Left ventricle myocardium inferior (tissue), 1 donor: Measurements from ENCODE around the gene MPEG1. TPM values are rescaled to one million over a fixed set of nuclear protein-coding genes. Genes with fewer than 3 reads are reported as not detected.

Source experiments
- DNase-seq: peaks from one replicate; pipeline ENCODE4 v3.0.0-alpha.2; 2020
- H3K27ac ChIP-seq: fragments of 200-600 bp; replicated peaks from 2 replicates; pipeline ENCODE4 v1.8.0; 2021
- H3K27me3 ChIP-seq: fragments of 200-600 bp; 2 replicates; pipeline ENCODE4 v1.8.0; 2021; ENCODE audit warnings: low read depth
- H3K36me3 ChIP-seq: fragments of 200-600 bp; 2 replicates; pipeline ENCODE4 v1.8.0; 2021
- H3K4me1 ChIP-seq: fragments of 200-600 bp; 2 replicates; pipeline ENCODE4 v1.8.0; 2021
- H3K4me3 ChIP-seq: fragments of 200-600 bp; 2 replicates; pipeline ENCODE4 v1.8.0; 2021; ENCODE audit warnings: mild to moderate bottlenecking, moderate library complexity
- H3K9me3 ChIP-seq: fragments of 200-600 bp; replicated peaks from 2 replicates; pipeline ENCODE4 v1.8.0; 2021
- intact Hi-C: fragments of 100-400 bp; cut with micrococcal nuclease; formaldehyde crosslinking; loops from one replicate; pipeline ENCODE4 v1.11.0; 2022
- total RNA-seq: library from RNA; stranded (reverse); fragmentation: NEBNext Ultra II Directional; extraction: Animal tissue kit (Norgen Biotek cat#: 25700); gene quantifications from one replicate; pipeline ENCODE4 v1.2.1, GENCODE V29; 2021
- TF ChIP-seq, protein P1 (sequence below): fragments of 200-600 bp; IDR thresholded peaks from 2 replicates; pipeline ENCODE4 v1.8.0; 2021; ENCODE audit warnings: antibody characterized with exemption, mild to moderate bottlenecking, borderline replicate concordance
- donor health status: DM: no; HTN: yes; CAD: no; lungs with severe emphysema.

Gene MPEG1
- total RNA-seq, 1 donor from 2014 or later: 9.5 TPM

GRCh38 chr11:59259047-59259446 is 46.3 kb upstream of the MPEG1 start:
- TF ChIP-seq, protein P1, sequence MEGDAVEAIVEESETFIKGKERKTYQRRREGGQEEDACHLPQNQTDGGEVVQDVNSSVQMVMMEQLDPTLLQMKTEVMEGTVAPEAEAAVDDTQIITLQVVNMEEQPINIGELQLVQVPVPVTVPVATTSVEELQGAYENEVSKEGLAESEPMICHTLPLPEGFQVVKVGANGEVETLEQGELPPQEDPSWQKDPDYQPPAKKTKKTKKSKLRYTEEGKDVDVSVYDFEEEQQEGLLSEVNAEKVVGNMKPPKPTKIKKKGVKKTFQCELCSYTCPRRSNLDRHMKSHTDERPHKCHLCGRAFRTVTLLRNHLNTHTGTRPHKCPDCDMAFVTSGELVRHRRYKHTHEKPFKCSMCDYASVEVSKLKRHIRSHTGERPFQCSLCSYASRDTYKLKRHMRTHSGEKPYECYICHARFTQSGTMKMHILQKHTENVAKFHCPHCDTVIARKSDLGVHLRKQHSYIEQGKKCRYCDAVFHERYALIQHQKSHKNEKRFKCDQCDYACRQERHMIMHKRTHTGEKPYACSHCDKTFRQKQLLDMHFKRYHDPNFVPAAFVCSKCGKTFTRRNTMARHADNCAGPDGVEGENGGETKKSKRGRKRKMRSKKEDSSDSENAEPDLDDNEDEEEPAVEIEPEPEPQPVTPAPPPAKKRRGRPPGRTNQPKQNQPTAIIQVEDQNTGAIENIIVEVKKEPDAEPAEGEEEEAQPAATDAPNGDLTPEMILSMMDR: no peak
- H3K27ac ChIP-seq: no peak overlapping the region
- no peak for DNase-seq
- intact Hi-C loops: no loop called here
- peaks cover 3% of the 10 kb centered on the region for H3K9me3 ChIP-seq
- no peaks in the 10 kb centered on the region for H3K36me3 ChIP-seq
- no peak overlapping the region for H3K4me3 ChIP-seq
- H3K27me3 ChIP-seq: no peaks in the 10 kb centered on the region
- H3K4me1 ChIP-seq: no peaks in the 10 kb centered on the region

DNA sequence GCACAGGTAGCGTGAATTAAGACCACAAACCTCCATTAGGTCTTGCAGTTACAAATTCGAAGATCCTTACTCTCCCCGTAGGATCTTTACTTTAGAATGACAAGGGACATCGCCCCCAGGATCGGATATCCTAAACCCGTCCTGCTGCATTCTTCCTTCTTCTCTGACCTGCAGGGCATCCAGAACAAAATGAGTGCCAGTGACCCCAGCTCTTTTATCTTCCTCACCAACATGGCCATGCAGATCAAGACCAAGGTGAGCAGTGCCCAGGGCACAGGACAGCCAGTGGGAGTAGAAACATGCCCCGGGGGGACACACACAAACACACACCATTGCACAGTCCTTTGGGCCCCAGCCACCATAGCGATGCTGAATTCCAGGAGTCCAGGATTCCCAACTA is 42.6 kb upstream of the MPEG1 start:
- no peak overlapping the region for H3K4me3 ChIP-seq
- H3K27ac ChIP-seq: no peak overlapping the region
- H3K27me3 ChIP-seq: no peaks in the 10 kb centered on the region
- intact Hi-C loops: no loop called here
- H3K4me1 ChIP-seq: no peaks in the 10 kb centered on the region
- H3K36me3 ChIP-seq: no peaks in the 10 kb centered on the region
- H3K9me3 ChIP-seq: peaks cover 3% of the 10 kb centered on the region
- no peak for DNase-seq
- TF ChIP-seq, protein P1: no peak

GRCh38 chr11:59254286-59254685 is 41.6 kb upstream of the MPEG1 start:
- Histone ChIP-seq H3K4me3 (no peak overlapping the region), H3K27ac (no peak overlapping the region), H3K9me3 (peaks cover 3% of the 10 kb centered on the region), H3K36me3 (no peaks in the 10 kb centered on the region), H3K27me3 (no peaks in the 10 kb centered on the region), H3K4me1 (no peaks in the 10 kb centered on the region)
- TF ChIP-seq, protein P1: no peak
- intact Hi-C loops: no loop called here
- DNase-seq: no peak

DNA sequence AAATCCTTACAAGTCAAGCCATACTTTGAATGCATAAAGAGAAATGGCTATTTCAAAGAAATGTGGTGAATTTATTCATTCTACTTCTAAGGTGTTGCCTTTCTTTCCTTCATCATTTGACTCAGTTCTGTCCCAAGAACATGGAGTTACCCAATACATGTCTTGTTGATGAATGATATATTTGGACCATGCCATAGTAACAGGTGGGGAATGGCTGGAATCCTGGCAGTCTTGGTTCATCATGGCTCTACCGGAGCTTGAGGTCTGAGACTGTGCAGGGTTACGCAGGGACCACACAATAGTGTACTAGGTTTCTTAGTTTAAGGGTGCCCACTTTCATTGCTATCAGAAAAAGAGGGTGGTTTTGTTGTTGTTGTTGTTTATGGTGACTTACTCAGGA is 40.3 kb upstream of the MPEG1 start:
- no peak for DNase-seq

DNA sequence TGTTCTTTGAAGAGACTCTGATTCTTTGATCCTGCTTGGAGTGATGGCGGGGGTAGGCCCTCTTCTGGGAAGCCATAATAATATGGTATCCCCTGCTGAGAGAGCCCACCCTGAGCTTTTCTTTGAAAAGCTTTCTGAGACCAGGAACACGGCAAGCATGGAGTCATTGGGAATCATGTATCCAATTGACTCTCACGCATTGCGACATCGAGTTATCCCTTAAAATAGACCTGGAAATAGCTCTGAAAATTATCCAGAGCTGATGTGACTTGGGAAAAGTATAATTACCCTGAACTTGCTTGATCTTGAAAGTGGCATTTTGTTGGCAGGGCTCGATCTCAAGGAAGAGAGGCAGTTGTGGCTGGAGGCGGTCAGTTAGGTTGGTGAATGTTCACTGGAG is 36.8 kb upstream of the MPEG1 start:
- H3K27me3 ChIP-seq: no peaks in the 10 kb centered on the region
- H3K27ac ChIP-seq: no peak overlapping the region
- no peak for DNase-seq
- H3K36me3 ChIP-seq: no peaks in the 10 kb centered on the region
- no peak overlapping the region for H3K4me3 ChIP-seq
- no peaks in the 10 kb centered on the region for H3K9me3 ChIP-seq
- intact Hi-C loops: no loop called here
- TF ChIP-seq, protein P1: no peak
- peaks cover 16% of the 10 kb centered on the region for H3K4me1 ChIP-seq

More for the DNA sequence above, 40.3 kb upstream of the MPEG1 start:
- Histone ChIP-seq H3K4me1 (peaks cover 5% of the 10 kb centered on the region), H3K27me3 (no peaks in the 10 kb centered on the region), H3K36me3 (no peaks in the 10 kb centered on the region), H3K4me3 (no peak overlapping the region), H3K27ac (no peak overlapping the region), H3K9me3 (no peaks in the 10 kb centered on the region)
- intact Hi-C loops: no loop called here
- TF ChIP-seq, protein P1: no peak
